GM04503 (cell line): Measurements from ENCODE around the gene MTG1.
"Not testable (repeated sequence)": the region's sequence is repeated elsewhere in the genome, so short reads cannot be mapped to it uniquely, and the experiment has no call there.

Experiments
- DNase-seq: peaks from one replicate; pipeline ENCODE4 v3.0.0-alpha.2; 2012; ENCODE audit warnings: low read depth

Gene MTG1

DNA sequence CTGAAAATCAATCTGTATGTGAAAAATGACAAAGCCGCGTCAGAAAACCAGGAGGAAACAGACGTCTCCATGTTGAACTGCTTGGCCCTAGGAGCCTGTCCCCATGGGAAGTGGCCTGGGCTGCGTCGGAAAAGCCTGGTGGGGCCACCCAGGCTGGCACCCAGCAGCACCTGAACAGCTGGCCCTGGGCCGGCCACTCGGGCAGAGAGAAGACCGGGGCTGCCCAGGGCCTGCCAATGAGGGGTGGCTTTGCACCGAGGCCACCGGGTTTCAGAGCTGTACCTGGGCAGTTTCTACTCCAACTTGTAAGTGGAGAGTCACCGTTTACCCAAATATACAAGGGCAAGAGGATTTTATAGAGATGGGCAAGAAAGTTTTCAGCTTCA is 35.0 kb upstream of the MTG1 start:
- no peak for DNase-seq

DNA sequence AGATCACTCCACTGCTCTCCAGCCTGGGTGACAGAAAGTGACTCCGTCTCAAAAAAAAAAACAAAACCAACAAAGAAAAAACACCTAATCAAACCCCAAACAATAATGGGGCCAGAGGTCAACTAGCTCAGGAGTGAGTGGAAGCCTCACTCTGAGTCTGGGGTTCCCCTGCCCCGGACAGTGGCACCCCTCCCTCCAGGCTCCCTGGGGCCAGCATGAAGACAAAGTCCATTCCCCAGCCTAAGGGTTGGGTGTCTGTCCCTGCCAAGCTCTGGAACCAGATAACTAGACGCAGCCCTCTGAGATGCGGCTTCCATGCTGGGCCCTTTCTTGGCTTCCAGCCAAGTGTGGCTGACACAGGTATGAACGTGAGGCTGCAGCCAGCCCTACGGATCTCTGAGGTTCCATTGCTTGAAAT is 34.4 kb upstream of the MTG1 start:
- no peak for DNase-seq

DNA sequence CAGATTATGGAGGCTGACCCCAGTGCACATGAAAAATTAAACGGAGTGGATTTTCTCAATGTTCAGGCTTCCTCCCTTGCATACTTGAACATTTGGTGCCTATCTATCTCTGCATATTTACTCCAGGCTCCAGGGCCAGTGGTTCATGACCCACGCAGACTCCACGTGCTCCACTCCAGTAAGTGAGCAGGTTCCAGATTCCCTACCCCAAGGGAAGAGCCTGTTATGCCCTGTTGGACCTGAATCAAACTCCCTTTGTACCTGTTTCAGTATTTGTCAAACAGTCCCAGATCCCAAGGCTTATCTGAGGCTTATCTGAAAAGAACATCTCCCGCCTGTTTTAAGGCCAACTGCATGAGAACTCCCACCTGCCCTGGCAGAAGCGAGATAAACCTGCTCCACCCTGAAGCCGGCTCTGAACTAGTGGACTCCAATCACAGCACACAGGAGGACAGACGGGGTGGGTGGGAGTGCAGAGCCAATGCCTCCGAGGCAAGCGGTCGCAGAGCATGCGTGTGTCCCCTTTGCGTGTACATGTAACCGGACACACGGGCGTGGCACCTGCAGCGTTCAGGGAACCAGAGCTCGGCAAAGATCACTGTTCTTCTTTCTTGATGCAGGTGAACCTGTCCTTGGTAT is 33.9 kb upstream of the MTG1 start:
- no peak for DNase-seq

DNA sequence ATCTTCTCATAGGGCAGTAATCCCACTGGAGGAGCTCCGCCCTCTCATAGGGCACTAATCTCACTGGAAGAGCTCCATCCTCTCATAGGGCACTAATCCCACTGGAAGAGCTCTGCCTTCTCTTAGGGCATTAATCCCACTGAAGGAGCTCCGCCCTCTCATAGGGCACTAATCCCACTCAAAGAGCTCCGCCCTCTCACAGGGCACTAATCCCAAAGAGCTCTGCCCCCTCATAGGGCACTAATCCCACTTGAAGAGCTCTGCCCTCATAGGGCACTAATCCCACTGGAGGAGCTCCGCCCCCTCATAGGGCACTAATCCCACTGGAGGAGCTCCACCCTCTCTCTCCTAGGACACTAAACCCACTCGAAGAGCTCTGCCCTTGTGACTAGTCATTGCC is 32.7 kb upstream of the MTG1 start:
- DNase-seq: no peak

DNA sequence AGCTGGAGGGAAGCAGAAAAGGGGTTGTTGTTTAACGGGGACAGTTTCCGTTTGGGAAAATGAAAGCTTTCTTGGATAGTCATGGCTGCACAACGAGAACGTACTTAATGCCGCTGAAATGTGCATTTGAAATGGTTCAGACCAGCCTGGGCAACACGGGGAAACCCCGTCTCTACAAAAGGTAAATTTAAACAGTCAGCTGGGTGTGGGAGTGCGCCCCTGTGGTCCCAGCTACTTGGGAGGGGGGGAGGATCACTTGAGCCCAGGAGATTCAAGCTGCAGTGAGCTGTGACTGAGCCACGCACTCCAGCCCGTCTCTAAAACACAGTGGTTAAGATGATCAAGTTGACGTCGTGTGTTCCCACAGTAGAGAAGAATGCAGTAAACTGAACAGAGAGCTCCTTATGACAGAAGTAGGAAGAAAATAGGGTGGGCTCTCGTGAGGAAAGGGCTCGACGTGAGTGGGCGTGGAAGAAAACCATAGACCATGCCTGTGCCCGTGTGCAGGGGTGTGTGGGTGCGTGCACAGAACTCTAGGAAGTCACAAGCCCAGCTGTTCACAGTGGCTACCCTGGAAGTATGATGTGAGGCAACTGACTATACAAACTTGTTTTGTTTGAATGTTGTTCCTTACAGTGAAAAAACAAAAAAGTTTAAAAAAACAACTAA is 32.0 kb upstream of the MTG1 start:
- no peak for DNase-seq

DNA sequence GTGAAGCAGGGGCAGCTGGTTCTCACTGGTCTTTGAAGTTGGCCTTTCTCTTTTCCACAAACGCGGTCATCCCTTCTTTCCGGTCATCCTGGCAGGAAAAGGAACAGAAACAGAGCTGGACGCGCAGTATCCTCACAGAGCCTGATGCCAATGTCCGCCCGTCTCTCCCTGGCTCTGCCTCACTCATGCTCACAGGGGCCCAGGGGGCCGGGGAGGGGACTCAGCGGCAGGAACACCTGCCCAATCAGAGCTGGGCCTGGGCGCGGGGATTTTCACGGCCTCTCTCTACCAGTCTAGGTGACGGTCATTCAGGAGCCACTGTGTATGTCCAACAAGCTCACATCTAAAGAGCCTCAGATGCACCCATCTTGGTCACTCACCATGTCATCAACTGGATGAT is 31.1 kb upstream of the MTG1 start:
- no peak for DNase-seq

DNA sequence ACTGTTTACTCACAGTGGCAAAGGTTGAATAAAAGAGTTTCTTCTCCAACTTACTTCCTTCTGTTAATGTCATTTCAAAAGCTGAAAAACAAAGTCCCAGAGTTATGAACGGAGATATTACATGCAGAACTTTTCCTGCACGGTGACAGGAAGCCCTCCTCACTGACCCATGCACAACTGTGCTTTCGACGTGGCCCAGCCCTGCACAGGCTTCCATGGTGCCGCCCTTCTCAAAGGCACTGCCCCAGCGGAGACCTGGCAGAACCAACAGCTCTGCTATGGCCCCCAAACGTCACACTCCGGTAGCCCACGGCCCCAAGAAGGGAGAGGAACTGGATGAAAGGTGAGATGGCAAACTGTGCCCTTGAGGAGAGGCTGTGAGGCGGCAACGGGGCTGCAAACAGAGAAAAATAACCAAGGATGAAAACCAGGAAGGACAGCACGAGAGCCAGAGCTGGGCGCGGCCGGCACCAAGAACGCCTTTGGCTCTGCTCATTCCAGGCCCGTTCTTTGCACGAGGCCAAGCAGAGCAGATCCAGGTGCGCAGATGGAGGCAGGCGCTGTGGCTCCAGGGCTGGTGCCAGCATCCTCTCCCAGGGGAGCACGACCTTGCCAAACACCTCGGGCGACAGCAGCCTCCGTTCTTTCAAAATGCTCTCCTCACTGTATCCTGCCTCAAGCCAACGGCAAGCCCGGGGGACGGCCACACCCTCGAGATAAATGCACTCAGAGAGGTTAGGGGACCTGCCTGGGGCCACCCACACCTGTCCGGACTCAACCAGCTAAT is 29.1 kb upstream of the MTG1 start:
- no peak for DNase-seq

DNA sequence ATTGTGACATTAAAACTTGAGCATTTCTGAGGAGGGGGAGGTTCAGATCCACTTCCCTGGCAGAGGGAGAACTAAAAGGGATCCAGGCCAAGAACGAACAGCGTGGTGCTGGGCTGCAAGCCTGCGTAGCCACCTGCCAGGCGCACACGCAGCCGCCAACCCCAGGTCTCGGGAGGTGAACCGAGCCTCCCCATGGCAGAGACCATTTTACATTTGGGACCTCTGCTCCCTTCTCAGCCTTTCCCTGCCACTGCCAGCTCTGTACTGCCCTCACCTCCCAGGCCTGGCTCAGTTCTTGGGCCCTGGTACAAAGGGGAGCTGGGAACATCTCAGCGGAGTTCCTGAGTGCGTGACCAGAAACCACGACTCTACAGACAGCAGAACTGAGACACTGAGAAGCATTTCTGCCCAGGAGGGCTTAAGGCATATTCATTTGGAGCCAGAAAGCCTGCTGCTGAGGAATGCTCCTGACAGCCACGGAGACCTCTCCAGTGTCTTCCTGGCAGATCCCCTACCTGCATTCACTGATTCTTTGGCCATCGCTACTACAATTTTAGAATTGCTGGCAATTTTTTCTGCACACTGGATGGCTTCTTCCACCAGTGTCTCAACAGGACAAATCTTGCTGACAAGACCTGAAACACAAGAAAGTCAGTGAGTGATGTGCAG is 28.4 kb upstream of the MTG1 start:
- DNase-seq: no peak

DNA sequence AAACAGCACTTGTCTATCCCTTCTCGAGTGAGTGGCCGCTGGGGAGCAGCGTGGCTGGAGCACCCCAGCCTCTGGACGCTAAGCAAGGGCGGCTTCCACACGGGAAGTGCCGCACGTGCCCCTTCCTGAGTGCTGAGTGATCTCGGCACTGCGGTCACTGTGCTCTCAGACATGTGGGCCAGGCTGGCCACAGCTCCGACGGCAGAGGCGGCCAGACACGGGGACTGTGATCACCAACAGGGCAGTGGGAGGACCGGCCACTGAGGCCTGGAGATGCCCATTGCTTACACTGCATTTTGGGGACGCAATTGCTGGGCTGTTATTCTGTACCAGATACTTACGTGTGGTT is 27.9 kb upstream of the MTG1 start:
- DNase-seq: no peak

DNA sequence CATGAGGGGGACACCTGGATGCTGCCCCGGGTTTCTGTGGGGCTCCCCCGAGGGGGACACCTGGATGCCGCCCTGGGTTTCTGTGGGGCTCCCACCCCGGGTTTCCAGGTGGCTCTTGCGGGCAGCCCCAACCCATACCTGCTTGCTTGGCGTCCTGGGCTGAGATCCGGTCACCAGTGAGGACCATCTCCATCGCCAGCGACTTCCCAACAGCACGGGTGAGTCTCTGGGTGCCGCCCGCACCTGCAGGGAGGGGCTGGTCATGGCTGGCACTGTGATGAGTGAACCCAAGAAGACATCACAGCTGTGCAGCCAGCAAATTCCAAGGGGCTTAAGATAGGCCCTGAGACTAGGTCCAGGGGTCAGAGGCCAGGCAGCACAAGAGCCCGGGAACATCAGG is 27.2 kb upstream of the MTG1 start:
- no peak for DNase-seq

DNA sequence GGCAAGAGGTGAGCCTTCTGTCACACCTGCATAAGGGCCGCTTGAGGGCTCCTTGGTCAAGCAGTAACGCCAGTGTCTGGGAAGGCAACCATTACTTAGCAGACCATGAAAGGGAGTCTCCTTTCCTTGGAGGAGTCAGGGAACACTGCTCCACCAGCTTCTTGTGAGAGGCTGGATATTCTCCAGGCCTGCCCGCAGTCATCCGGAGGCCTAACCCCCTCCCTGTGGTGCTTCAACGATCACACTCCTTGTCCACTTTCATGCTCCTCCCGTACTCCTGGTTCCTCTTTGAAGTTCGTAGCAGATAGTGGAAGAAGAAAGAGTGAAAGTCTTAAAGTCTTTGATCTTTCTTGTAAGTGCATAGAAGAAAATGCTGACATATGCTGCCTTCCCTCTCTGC is 26.5 kb upstream of the MTG1 start:
- DNase-seq: not testable (repeated sequence)

DNA sequence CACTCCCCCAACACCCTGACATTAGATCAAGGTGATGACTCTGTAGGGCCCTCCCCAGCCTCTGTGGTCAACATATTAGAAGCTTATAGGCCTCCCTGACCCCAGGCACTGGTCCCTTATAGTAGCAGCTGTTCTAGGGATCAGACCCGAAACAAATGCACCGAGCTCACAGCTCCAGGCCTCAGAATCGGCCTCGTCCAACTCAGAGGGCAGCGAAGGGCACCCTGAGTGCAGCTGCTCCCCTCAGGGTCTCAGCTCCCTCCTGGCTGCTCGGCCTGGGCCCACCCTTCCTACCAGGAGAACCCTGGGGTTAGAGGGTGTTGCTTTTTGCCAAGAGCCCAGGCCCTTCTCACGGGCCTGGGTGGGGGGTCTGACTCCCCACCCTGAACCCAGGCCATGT is 25.8 kb upstream of the MTG1 start:
- DNase-seq: no peak

DNA sequence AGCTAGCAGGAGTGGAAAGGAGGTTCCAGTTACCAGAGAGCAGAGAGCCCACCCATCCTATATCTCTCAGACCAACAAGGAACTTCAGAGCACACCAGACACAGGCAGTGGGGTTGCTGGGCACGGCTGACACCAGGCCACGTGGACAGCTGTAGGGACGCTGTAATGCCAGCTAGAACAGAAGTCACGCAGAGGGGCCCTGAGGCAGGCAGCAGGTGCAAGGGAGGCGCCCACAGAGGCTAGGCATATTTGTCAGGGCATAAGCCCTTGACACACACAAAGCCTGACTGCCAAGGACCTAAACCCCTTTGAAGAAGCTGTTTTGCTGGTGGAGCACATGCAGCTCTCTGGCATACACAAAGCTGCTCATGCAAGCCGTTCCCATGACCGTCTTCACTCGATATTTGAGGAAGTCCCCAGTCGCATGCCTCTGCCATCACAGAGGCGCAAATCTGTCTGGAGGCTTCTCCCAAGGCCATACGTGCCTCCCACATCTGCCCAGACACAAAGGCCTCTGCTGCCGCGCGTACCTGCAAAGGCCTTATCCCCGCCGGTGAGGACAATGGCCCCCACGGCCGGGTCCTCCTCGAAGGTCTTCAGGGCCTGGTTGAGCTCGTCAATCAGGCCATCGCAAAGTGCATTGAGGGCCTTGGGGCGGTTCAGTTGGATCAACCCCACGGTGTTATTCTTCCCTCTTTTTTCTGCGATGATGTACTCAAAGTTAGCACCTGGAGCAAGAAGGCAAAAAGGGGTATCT is 23.7 kb upstream of the MTG1 start:
- DNase-seq: no peak

DNA sequence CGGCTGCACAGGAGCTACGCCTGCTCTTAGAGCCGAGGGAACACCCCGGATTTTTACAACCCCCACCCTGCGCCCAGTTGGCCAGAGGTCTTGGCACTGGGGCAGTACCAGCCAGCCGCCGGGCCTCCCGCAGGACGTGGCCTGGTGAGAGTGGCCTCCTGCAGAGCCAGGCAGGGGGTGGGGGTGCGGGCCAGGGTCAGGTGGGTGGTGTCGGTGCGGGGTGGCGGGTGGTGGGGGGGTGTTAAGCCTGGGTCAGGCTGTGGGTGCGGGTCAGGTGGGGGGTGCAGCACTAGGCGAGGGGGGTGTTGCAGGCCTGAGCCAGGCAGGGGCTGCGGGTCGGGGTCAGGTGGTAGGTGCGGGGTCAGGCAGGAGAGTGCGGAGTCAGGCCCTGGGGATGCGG is 21.4 kb upstream of the MTG1 start:
- no peak for DNase-seq

DNA sequence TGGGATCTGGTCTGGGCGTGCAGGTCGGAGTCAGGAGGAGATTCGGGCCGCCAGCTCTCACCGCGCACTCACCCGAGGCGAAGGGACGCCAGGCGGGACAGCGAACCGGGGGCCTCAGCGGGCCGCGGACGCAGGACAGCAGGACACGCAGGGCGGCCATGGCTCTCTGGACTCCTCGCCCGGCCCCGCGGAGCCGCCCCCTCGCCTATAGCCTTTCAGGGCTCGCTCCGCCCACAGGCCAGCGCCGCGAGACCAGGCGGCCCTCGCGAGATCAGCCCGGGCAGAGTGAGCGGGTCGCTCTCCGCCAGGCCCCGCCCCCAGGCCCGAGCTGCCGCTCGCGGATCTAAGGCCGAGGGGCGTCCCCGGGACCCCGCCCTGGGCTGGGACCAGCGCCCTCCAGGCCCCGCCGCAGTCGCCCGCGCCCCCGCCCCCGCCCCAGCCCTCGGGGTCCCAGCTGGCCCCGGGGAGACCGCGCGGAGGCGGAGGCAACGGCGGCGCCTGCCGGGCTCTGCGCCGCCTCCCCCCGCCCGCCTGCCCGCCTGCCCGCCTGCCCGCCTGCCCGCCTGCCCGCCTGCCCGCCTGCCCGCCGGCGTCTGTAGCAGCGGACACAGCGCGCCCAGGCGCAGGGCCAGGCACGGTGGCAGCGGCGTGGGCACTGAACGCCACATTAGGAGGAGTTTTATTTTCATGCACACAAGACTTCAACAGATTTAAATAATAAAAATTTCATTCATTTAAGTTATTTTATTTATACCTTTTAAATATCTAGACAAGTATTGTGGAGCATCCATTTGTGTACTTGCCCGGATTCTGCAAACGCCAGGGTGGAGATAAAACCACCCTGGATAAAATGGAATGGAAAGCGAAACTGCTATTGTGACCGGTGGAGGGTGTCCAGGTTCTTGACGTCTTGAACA is 20.5 kb upstream of the MTG1 start, which contains the start of gene ECHS1:
Gene ECHS1 (minus strand): TSS at position 181 of the 917 bp plus-strand sequence. CDS start 21 bp downstream, at position 160.
- DNase-seq: peak; percentile 45

DNA sequence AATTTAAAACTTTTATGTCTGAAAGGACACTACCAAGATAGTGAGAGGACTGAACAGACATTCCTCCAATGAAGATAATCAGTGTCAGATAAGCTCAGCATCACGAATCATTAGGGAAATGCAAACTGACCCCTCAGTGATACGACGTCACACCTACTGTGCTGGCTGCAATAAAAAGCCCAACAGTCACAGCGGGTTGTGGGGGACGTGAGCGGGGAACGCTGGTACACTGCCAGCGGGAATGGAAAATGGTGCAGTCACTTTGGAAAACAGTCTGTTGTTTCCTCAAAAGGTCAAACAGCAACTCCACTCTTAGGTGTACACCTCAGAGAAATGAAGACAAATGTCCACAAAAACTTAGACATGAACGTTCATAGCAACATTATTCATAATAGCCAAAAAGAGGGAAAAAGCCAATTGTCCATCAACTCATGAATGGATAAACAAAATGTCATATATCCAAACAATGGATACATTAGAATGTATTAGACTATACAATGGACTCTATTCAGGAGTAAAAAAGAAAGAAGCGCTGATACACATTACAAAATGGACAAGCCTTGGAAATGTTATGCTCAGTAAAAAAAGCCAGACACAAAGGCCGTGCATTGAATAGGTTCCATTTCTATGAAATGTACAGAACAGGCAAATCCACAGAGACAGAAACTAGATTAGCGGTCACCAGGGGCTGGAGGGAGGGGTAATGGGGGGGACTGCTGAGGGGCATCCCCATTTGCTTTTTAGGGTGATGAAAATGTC is 18.4 kb upstream of the MTG1 start:
- DNase-seq: no peak

DNA sequence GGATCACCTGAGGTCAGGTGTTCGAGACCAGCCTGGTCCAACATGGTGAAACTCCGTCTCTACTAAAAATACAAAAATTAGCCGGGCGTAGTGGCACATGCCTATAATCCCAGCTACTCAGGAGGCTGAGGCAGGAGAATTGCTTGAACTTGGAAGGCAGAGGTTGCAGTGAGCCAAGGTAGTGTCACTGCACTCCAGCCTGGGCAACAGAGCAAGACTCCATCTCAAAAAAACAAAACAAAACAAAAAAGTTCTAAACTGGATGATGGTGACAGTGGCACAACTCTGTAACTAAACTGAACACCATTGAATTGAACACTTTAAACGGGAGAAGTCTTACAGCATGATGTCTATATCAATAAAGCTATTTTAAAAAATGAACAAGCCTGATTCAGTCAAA is 17.8 kb upstream of the MTG1 start:
- not testable (repeated sequence) for DNase-seq

DNA sequence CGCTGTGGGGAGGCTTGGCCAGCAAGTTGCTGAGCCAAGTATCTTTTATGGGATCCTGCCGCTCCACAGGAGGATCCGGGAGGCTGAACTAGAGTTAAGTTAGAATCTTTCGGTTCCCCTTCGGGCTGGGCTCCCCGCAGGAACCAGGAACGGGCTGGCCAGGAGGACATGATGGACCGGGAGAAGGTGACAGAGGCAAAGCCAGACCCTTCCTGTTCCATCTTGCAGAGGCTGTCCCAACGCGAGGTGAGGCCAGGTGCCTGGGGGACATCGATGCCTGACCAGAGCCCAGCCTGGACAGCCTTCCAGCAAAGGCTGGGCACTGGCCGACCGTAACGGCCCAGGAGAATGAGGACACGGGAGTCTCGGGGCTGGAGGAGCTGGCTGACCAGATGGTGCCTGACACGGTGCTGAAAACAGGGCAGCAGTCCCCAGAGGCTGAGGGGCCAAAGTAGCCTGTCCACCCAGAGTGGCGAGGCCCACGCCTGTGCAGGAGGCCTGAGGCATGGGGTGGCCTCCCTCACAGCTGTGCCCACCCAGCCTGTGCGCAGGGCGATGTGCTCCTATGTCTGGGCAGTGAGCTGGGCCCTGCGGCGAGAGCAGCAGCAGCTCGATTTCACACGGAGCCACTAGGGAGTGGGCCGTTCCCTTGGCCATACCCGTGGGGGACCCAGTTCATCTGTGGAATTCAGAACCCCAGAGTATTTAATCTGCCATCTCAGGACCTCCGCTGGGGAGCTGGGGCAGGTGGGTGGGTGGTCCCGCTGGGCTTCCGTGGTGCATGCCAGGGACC is 16.7 kb upstream of the MTG1 start:
- no peak for DNase-seq

DNA sequence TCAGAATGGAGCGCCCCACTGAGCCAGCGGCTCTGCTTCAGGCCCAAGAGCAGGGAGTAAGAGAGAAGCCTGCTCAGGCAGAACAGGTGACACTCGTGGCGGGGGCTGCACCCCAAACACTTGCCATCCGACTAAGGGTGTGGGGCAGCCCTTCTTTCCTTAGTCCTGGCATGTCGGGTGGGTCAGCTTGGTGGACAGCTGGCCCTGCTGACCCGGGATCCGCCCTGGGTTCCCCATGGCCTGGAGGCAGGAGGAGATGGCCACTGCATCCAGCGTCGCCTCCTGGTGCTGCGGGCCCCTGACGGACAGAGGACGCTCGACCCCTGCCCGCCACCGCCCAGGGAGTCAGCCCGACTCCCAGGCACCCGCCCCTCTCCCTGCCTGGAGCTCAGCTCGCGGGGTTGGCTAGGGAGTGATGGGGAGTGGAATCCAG is 16.1 kb upstream of the MTG1 start:
- DNase-seq: no peak
